Fibroblast of lung (primary cell): ENCODE results near the gene WBP2NL. TPM values are rescaled to one million over a fixed set of nuclear protein-coding genes. Genes with fewer than 3 reads are reported as not detected.

Source experiments
- DNase-seq, 2 donors: peaks; one replicate each; pipeline versions ENCODE4 v3.0.0 to v3.0.0-alpha.2; 2010; ENCODE audit warnings: low read depth in 2 of 2
- H2AFZ ChIP-seq: 2 replicates; pipeline ENCODE4 v1.5.1; 2012; ENCODE audit warnings: low read length, control low read depth, inconsistent platforms
- H3K27ac ChIP-seq: 2 replicates; pipeline ENCODE4 v1.5.1; 2011; ENCODE audit warnings: low read length, control low read depth; ENCODE audit not compliant: insufficient read depth
- H3K27me3 ChIP-seq: 2 replicates; pipeline ENCODE4 v1.5.1; 2011; ENCODE audit warnings: mild to moderate bottlenecking, low read length; ENCODE audit not compliant: control insufficient read depth, insufficient read depth
- H3K36me3 ChIP-seq: 2 replicates; pipeline ENCODE4 v1.5.1; 2011; ENCODE audit warnings: low read length; ENCODE audit not compliant: control insufficient read depth, insufficient read depth
- H3K4me1 ChIP-seq: 2 replicates; pipeline ENCODE4 v1.5.1; 2011; ENCODE audit warnings: low read length; ENCODE audit not compliant: control insufficient read depth, insufficient read depth; ENCODE audit errors: extremely low read depth
- H3K4me2 ChIP-seq: 2 replicates; pipeline ENCODE4 v1.5.1; 2011; ENCODE audit warnings: low read length, control low read depth; ENCODE audit not compliant: insufficient read depth; ENCODE audit errors: extremely low read depth
- H3K4me3 ChIP-seq, 4 experiments: fragments of 200-600 bp in 1 of 4; sonication (generic) in 1 of 4; replicated peaks in 1 of 4; 2 replicates each; pipeline ENCODE4 v1.5.1; 2011 to 2016; ENCODE audit warnings: low read length in 4 of 4, low read depth in 3 of 4, mild to moderate bottlenecking in 3 of 4, control low read depth in 2 of 4, inconsistent platforms in 1 of 4, mixed read lengths in 1 of 4; ENCODE audit not compliant: insufficient read depth in 1 of 4; ENCODE audit errors: control extremely low read depth in 1 of 4
- H3K79me2 ChIP-seq: 2 replicates; pipeline ENCODE4 v1.5.1; 2012; ENCODE audit warnings: mild to moderate bottlenecking, low read length, inconsistent platforms; ENCODE audit not compliant: control insufficient read depth, insufficient read depth
- H3K9ac ChIP-seq: 2 replicates; pipeline ENCODE4 v1.5.1; 2011; ENCODE audit warnings: mild to moderate bottlenecking, low read length, control low read depth; ENCODE audit not compliant: insufficient read depth
- H3K9me3 ChIP-seq: 2 replicates; pipeline ENCODE4 v1.5.1; 2012; ENCODE audit warnings: low read depth, low read length; ENCODE audit not compliant: control insufficient read depth, insufficient read depth
- H4K20me1 ChIP-seq: 2 replicates; pipeline ENCODE4 v1.5.1; 2011; ENCODE audit warnings: low read length; ENCODE audit not compliant: control insufficient read depth, insufficient read depth; ENCODE audit errors: extremely low read depth
- EZH2 ChIP-seq: IDR thresholded peaks from 2 replicates; pipeline ENCODE4 v1.5.1; 2012; ENCODE audit warnings: low read length, control low read depth, mild to moderate bottlenecking; ENCODE audit errors: missing control alignments
- polyA plus RNA-seq, 2 donors: library from polyadenylated mRNA; depleted of rRNA in 1 of 2; stranded (reverse) in 1 of 2; unstranded in 1 of 2; fragments of >200 nt; gene quantifications; 2 replicates each; pipeline ENCODE4 v1.2.1, GENCODE V29; 2011 to 2012; ENCODE audit warnings: missing spikeins in 1 of 2
- total RNA-seq: library from RNA; depleted of rRNA; stranded (reverse); fragments of >200 nt; gene quantifications from 2 replicates; pipeline ENCODE4 v1.2.1, GENCODE V29; 2014
- TF ChIP-seq, protein P1 (sequence below), 2 donors: IDR thresholded peaks in 1 of 2; conservative IDR thresholded peaks in 1 of 2; 1 replicate in 1 of 2; 2 replicates in 1 of 2; pipeline ENCODE4 v1.5.1; 2011 to 2012; ENCODE audit warnings: low read length in 2 of 2, control low read depth in 1 of 2, inconsistent platforms in 1 of 2, low read depth in 1 of 2, mild to moderate bottlenecking in 1 of 2

WBP2NL gene
- total and polyA plus RNA-seq, 2 donors (not counting 1 experiment from before 2014, with no cell fraction given), result 0.10 to 1.8 TPM

DNA sequence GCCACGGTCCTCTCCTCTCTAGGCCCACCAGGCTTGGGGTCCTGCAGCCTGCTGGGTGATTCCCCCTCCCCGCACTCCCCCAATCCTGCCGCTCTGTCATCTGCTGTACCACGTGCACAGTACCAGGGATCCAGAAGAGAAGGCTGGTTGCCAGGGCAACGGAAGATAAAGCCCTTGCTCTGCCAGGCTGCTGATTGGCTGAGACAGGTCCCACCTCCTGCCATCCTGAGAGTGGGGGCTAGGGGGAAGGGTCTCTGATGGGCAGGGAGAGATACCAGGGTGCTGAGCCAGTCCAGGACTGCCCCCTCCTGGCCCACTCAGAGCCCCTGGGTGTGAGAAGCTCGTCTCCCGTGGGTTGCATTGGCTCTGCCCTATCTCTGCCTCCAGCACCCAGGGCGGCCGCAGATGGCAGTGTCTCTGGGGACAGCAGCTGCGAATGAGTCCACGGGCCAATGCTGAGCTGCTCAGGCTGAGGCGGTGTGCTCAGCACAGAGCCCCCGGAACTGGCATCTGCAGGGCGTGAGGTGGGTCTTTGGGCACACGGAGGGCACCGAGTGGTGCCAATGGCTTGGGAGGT is 46.6 kb upstream of the WBP2NL start, which contains the start of gene SMIM45:
SMIM45 (plus strand) TSS at position 253 of the 577 bp plus-strand sequence.
- Histone ChIP-seq H4K20me1 (no peaks in the 10 kb centered on the region), H3K4me3 (no peak within 1 kb of the TSS), H3K9me3 (no peaks in the 10 kb centered on the region), H3K4me2 (no peak within 1 kb of the TSS), H3K79me2 (no peaks in the 10 kb centered on the region), H3K36me3 (no peaks in the 10 kb centered on the region), H2AFZ (no peak within 1 kb of the TSS), H3K27ac (no peak within 1 kb of the TSS), H3K4me1 (no peaks in the 10 kb centered on the region), H3K9ac (no peak within 1 kb of the TSS), H3K27me3 (no peaks in the 10 kb centered on the region)
- TF ChIP-seq, protein P1, sequence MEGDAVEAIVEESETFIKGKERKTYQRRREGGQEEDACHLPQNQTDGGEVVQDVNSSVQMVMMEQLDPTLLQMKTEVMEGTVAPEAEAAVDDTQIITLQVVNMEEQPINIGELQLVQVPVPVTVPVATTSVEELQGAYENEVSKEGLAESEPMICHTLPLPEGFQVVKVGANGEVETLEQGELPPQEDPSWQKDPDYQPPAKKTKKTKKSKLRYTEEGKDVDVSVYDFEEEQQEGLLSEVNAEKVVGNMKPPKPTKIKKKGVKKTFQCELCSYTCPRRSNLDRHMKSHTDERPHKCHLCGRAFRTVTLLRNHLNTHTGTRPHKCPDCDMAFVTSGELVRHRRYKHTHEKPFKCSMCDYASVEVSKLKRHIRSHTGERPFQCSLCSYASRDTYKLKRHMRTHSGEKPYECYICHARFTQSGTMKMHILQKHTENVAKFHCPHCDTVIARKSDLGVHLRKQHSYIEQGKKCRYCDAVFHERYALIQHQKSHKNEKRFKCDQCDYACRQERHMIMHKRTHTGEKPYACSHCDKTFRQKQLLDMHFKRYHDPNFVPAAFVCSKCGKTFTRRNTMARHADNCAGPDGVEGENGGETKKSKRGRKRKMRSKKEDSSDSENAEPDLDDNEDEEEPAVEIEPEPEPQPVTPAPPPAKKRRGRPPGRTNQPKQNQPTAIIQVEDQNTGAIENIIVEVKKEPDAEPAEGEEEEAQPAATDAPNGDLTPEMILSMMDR (conservative IDR thresholded peaks at IDR 0.05 in 1 of 2, IDR thresholded peaks at IDR 0.05 in 1 of 2; ENCODE audit: low read depth in 1 of 2, low read length in 2 of 2), result no peak
- TF ChIP-seq EZH2, result no peak
- no peak for DNase-seq

DNA sequence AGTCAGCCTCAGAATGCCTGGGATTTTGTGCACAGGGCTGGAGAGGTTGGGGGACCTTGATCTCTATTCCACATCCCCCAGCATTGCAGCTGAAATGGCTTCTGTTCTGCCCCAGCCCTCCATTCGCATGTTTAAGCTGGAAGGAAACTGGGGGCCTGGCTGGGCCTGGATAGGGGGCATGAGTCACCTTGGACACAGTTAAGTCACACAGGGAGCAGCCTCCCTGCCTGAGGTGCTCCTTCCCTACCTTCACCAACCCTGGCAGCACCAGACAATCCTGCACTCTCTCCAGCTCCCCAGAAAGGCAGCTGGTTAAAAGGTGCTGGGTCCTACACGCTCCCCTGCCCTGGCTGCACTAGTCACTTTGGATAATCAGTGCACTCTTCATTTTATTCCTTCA is 45.9 kb upstream of the WBP2NL start:
- H3K27me3 ChIP-seq, result no peaks in the 10 kb centered on the region
- H2AFZ ChIP-seq, result no peak overlapping the region
- no peak for TF ChIP-seq EZH2
- TF ChIP-seq, protein P1 (conservative IDR thresholded peaks at IDR 0.05 in 1 of 2, IDR thresholded peaks at IDR 0.05 in 1 of 2; ENCODE audit: low read depth in 1 of 2, low read length in 2 of 2), result no peak
- no peak overlapping the region for H3K27ac ChIP-seq
- no peak overlapping the region for H3K9ac ChIP-seq
- no peak overlapping the region for H3K4me2 ChIP-seq
- H3K36me3 ChIP-seq, result no peaks in the 10 kb centered on the region
- H3K4me3 ChIP-seq, result no peak overlapping the region
- DNase-seq, result no peak
- no peaks in the 10 kb centered on the region for H4K20me1 ChIP-seq
- H3K9me3 ChIP-seq, result no peaks in the 10 kb centered on the region
- no peaks in the 10 kb centered on the region for H3K4me1 ChIP-seq
- no peaks in the 10 kb centered on the region for H3K79me2 ChIP-seq

DNA sequence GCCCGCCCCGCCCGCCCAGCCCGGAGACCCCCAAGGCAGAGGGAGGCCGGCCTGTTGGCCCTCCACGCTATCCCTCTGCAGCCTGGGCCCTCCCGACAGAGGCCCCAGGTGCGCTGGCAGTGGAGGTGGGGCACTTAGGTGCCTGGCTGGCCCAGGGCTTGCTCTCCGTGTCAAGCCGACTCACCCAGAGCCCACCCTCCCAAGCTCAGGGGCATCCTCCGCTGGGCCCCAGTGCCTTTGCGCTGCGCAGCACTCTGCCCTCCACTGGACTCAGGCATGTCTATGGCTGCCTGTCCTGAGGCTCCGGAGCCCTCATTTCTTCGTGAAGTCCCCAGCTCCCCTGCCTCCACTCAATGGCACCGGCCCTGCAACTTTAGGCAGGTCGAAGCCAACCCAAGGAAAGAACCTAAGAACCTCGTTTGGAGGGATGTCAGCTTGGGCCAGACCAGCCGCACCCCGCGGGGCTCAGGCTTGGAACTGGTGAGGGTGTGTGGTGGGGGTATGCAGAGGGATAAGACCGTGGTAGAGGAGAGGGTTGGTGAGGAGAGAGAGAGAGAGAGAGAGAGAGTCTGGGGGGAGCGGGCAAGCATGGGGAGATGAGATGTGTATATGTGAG is 40.5 kb upstream of the WBP2NL start:
- Histone ChIP-seq H3K9me3 (no peaks in the 10 kb centered on the region), H3K36me3 (no peaks in the 10 kb centered on the region), H3K27ac (no peak overlapping the region), H3K79me2 (no peaks in the 10 kb centered on the region), H3K9ac (no peak overlapping the region), H3K4me3 (no peak overlapping the region), H3K4me2 (no peak overlapping the region), H3K4me1 (no peaks in the 10 kb centered on the region), H2AFZ (no peak overlapping the region), H3K27me3 (no peaks in the 10 kb centered on the region), H4K20me1 (no peaks in the 10 kb centered on the region)
- no peak for DNase-seq
- no peak for TF ChIP-seq EZH2
- TF ChIP-seq, protein P1 (conservative IDR thresholded peaks at IDR 0.05 in 1 of 2, IDR thresholded peaks at IDR 0.05 in 1 of 2; ENCODE audit: low read depth in 1 of 2, low read length in 2 of 2), result no peak
